Liver (tissue), 9 donors: Measurements from ENCODE around the gene HSF4. TPM values are rescaled to one million over a fixed set of nuclear protein-coding genes. Genes with fewer than 3 reads are reported as not detected.

Experiments used
- DNase-seq: peaks from one replicate; pipeline ENCODE4 v3.0.0-alpha.2; 2017; ENCODE audit warnings: low spot score
- H3K27ac ChIP-seq, 2 donors: one replicate each; pipeline ENCODE4 v1.7.0; 2013; ENCODE audit warnings: inconsistent platforms in 2 of 2, low read length in 2 of 2, control low read depth in 1 of 2, low read depth in 1 of 2, mild to moderate bottlenecking in 1 of 2
- H3K27me3 ChIP-seq, 4 donors: one replicate each; pipeline versions ENCODE4 v1.6.1 to v1.7.0; 2013; ENCODE audit warnings: low read length in 3 of 4, inconsistent platforms in 1 of 4, mild to moderate bottlenecking in 1 of 4, moderate library complexity in 1 of 4; ENCODE audit not compliant: control insufficient read depth in 4 of 4, insufficient read depth in 4 of 4
- H3K36me3 ChIP-seq, 4 donors: one replicate each; pipeline versions ENCODE4 v1.6.1 to v1.7.0; 2013; ENCODE audit warnings: low read length in 3 of 4, mild to moderate bottlenecking in 3 of 4, low read depth in 1 of 4, moderate library complexity in 1 of 4; ENCODE audit not compliant: control insufficient read depth in 4 of 4, insufficient read depth in 3 of 4
- H3K4me1 ChIP-seq, 4 donors: one replicate each; pipeline versions ENCODE4 v1.6.1 to v1.7.0; 2013; ENCODE audit warnings: low read length in 3 of 4, mild to moderate bottlenecking in 3 of 4, moderate library complexity in 1 of 4; ENCODE audit not compliant: control insufficient read depth in 4 of 4, insufficient read depth in 4 of 4
- H3K4me3 ChIP-seq, 3 donors: one replicate each; pipeline versions ENCODE4 v1.6.1 to v1.7.0; 2013; ENCODE audit warnings: low read length in 3 of 3, control low read depth in 1 of 3, low read depth in 1 of 3, mild to moderate bottlenecking in 1 of 3
- H3K9ac ChIP-seq, 2 donors: one replicate each; pipeline ENCODE4 v1.7.0; 2013; ENCODE audit warnings: low read length in 2 of 2, mild to moderate bottlenecking in 2 of 2, moderate library complexity in 2 of 2, control low read depth in 1 of 2, low read depth in 1 of 2
- H3K9me3 ChIP-seq, 4 donors: one replicate each; pipeline versions ENCODE4 v1.6.1 to v1.7.0; 2013; ENCODE audit warnings: low read length in 3 of 4; ENCODE audit not compliant: control insufficient read depth in 4 of 4
- ATF3 ChIP-seq: IDR thresholded peaks from 2 replicates; pipeline ENCODE4 v1.6.1; 2016; ENCODE audit warnings: antibody characterized with exemption
- EGR1 ChIP-seq, 2 donors: IDR thresholded peaks; 2 replicates each; pipeline ENCODE4 v1.6.1; 2016 to 2018; ENCODE audit warnings: antibody characterized with exemption in 2 of 2, low read depth in 2 of 2
- FOXA1 ChIP-seq: IDR thresholded peaks from 2 replicates; pipeline ENCODE4 v1.6.1; 2016; ENCODE audit warnings: antibody characterized with exemption
- FOXA2 ChIP-seq: IDR thresholded peaks from 2 replicates; pipeline ENCODE4 v1.6.1; 2016; ENCODE audit warnings: antibody characterized with exemption
- GABPA ChIP-seq, 2 donors: IDR thresholded peaks in 1 of 2; conservative IDR thresholded peaks in 1 of 2; 2 replicates each; pipeline ENCODE4 v1.6.1; 2016; ENCODE audit warnings: antibody characterized with exemption in 2 of 2, mild to moderate bottlenecking in 1 of 2, moderate library complexity in 1 of 2
- HNF4A ChIP-seq, 2 donors: conservative IDR thresholded peaks; 2 replicates each; pipeline ENCODE4 v1.6.1; 2016; ENCODE audit warnings: antibody characterized with exemption in 2 of 2, mild to moderate bottlenecking in 2 of 2
- HNF4G ChIP-seq: IDR thresholded peaks from 2 replicates; pipeline ENCODE4 v1.6.1; 2016; ENCODE audit warnings: antibody characterized with exemption
- JUND ChIP-seq, 2 donors: IDR thresholded peaks; 2 replicates each; pipeline ENCODE4 v1.6.1; 2016; ENCODE audit warnings: antibody characterized with exemption in 2 of 2
- MAX ChIP-seq: IDR thresholded peaks from 2 replicates; pipeline ENCODE4 v1.6.1; 2016; ENCODE audit warnings: antibody characterized with exemption
- NR2F2 ChIP-seq: IDR thresholded peaks from 2 replicates; pipeline ENCODE4 v1.6.1; 2016; ENCODE audit warnings: antibody characterized with exemption
- RAD21 ChIP-seq, 2 donors: IDR thresholded peaks; 2 replicates each; pipeline ENCODE4 v1.6.1; 2016; ENCODE audit warnings: antibody characterized with exemption in 2 of 2, mild to moderate bottlenecking in 2 of 2
- REST ChIP-seq: IDR thresholded peaks from 2 replicates; pipeline ENCODE4 v1.6.1; 2016; ENCODE audit warnings: antibody characterized with exemption, mild to moderate bottlenecking
- RXRA ChIP-seq, 2 donors: IDR thresholded peaks; 2 replicates each; pipeline ENCODE4 v1.6.1; 2017 to 2018; ENCODE audit warnings: antibody characterized with exemption in 2 of 2, mild to moderate bottlenecking in 1 of 2
- SP1 ChIP-seq: IDR thresholded peaks from 2 replicates; pipeline ENCODE4 v1.6.1; 2018; ENCODE audit warnings: antibody characterized with exemption, mild to moderate bottlenecking
- TAF1 ChIP-seq: conservative IDR thresholded peaks from 2 replicates; pipeline ENCODE4 v1.6.1; 2016; ENCODE audit warnings: antibody characterized with exemption, mild to moderate bottlenecking
- YY1 ChIP-seq: IDR thresholded peaks from 2 replicates; pipeline ENCODE4 v1.6.1; 2016; ENCODE audit warnings: antibody characterized with exemption, mild to moderate bottlenecking
- ZBTB33 ChIP-seq: IDR thresholded peaks from 2 replicates; pipeline ENCODE4 v1.6.1; 2016; ENCODE audit warnings: antibody characterized with exemption
- polyA plus RNA-seq, 2 donors: library from polyadenylated mRNA; stranded (reverse) in 1 of 2; unstranded in 1 of 2; fragments of 200-250 nt in 1 of 2; fragments of >200 nt in 1 of 2; fragmentation: Nextera tagmentation in 1 of 2; extraction: Ambion mirVana in 1 of 2; gene quantifications; one replicate each; pipeline versions ENCODE4 v1.2.1 to v1.2.3, GENCODE V29; 2013 to 2015
- total RNA-seq, 2 donors: library from RNA; depleted of rRNA; stranded (reverse); fragments of >200 nt; gene quantifications; one replicate each; pipeline ENCODE4 v1.2.3, GENCODE V29; 2014
- TF ChIP-seq, protein P1 (sequence below): fragments of 150-350 bp; IDR thresholded peaks from 2 replicates; pipeline ENCODE4 v1.5.1; 2017; ENCODE audit warnings: improper control_type of control experiment, low read depth, low read length; ENCODE audit not compliant: missing input control
- donor health status: healthy.
- donor health status: healthy.
- donor health status: healthy.
- donor health status: healthy.
- donor health status: healthy.

Gene HSF4
- total and polyA plus RNA-seq, 4 donors, result 0.42 to 5.1 (median 4.3) TPM

DNA sequence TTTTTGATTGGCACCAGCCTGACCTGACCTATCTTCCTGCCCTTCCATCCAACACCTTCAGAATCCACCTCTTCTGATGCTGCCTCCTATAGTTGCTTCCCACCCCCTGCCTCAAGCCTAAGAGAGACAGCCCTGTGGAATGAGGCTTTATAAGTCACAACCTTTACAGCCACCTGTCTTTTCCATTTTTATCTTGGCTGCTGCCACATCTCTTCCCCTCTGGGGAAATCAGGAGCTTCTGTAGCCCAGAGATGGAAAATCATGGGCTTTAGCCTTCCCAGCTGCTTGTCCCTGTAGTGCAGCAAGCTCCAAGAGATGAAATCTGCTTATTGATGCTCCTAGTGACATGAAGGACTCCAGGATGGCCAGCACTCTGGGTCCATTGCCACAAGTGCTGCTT, 36.1 kb upstream of the HSF4 start:
- TF ChIP-seq ATF3 (no peak), GABPA (IDR thresholded peaks at IDR 0.05 in 1 of 2, conservative IDR thresholded peaks at IDR 0.05 in 1 of 2) (no peak), TAF1 (no peak), SP1 (no peak), RXRA (IDR thresholded peaks at IDR 0.05) (no peak), FOXA2 (no peak), FOXA1 (no peak), JUND (IDR thresholded peaks at IDR 0.05) (no peak), REST (no peak), ZBTB33 (no peak), HNF4A (conservative IDR thresholded peaks at IDR 0.05) (no peak), EGR1 (IDR thresholded peaks at IDR 0.05; ENCODE audit: low read depth in 2 of 2) (no peak), HNF4G (no peak), MAX (no peak), RAD21 (IDR thresholded peaks at IDR 0.05) (no peak), NR2F2 (no peak), YY1 (no peak)
- TF ChIP-seq, protein P1, sequence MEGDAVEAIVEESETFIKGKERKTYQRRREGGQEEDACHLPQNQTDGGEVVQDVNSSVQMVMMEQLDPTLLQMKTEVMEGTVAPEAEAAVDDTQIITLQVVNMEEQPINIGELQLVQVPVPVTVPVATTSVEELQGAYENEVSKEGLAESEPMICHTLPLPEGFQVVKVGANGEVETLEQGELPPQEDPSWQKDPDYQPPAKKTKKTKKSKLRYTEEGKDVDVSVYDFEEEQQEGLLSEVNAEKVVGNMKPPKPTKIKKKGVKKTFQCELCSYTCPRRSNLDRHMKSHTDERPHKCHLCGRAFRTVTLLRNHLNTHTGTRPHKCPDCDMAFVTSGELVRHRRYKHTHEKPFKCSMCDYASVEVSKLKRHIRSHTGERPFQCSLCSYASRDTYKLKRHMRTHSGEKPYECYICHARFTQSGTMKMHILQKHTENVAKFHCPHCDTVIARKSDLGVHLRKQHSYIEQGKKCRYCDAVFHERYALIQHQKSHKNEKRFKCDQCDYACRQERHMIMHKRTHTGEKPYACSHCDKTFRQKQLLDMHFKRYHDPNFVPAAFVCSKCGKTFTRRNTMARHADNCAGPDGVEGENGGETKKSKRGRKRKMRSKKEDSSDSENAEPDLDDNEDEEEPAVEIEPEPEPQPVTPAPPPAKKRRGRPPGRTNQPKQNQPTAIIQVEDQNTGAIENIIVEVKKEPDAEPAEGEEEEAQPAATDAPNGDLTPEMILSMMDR, result no peak
- no peak overlapping the region for H3K9ac ChIP-seq
- H3K36me3 ChIP-seq, result peaks cover 17 to 70% (median 59%) of the 10 kb centered on the region in 4 donors

More for the DNA sequence above, 36.1 kb upstream of the HSF4 start:
- no peaks in the 10 kb centered on the region for H3K9me3 ChIP-seq
- DNase-seq, result no peak
- no peak overlapping the region for H3K4me3 ChIP-seq
- H3K4me1 ChIP-seq, result peaks cover 0 to 4% (median 1%) of the 10 kb centered on the region in 4 donors
- no peaks in the 10 kb centered on the region for H3K27me3 ChIP-seq
- no peak overlapping the region for H3K27ac ChIP-seq
